Measurements from ENCODE around the gene LCNL1. TPM values are rescaled to one million over a fixed set of nuclear protein-coding genes. Genes with fewer than 3 reads are reported as not detected.

Gene LCNL1
- total RNA-seq, 4 donors from 2014 or later, result 0.28 to 0.83 TPM; not detected in 2

DNA sequence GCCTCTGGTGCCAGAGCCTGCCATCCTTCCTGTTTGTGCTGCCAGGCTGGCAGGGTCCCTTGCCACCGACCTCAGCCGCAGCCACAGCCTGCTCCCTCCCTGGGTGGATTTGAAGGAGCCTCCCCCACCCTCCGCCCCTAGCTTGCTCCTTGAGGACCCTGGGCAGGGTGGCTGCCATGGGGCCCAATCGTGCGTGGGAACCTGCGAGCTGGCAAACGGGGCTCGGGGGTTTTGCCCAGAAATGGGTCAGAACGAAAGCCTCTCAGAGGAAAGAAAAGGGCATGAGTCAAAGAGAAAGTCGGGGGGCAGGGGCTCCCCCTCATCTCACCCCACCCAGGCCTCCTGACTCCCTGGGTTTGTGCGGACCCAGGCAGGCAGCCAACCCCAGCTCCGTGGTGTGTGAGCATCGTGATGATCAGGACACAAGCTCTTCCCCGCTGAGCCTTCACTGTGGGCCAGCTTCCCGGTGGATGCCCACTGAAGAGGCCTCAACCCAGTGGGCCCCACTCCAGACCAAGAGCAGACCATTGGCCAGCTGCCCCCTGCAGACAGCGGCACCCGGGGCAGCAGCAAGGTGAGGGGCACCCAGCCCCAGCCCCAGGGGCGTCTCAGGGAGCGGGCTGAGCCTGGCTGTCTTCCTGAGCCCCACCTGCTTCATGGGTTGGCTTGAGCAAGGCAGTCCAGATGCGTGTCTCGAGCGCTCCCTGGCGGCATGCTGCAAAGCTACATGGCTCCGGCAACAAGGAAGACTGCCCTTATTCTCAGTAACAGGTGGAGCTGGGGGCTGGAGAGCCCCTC, 52.1 kb downstream of the LCNL1 start:
- Histone ChIP-seq H3K4me3 (peak overlapping the region in 2 of 4 donors; percentile 10 to 22), H3K27ac (peak overlapping the region in 3 of 4 donors; percentile 23 to 68 (median 25))

More for the DNA sequence above, 52.1 kb downstream of the LCNL1 start:
- no peak for TF ChIP-seq POLR2A (IDR thresholded peaks at IDR 0.05)
- TF ChIP-seq CTCF (IDR thresholded peaks at IDR 0.05), result peak; percentile 85 to 96 (median 92)
- H3K9me3 ChIP-seq, result no peaks in the 10 kb centered on the region
- peaks cover 0 to 7% (median 0%) of the 10 kb centered on the region in 3 donors for H3K36me3 ChIP-seq
- no peaks in the 10 kb centered on the region for H3K27me3 ChIP-seq
- DNase-seq, result peak; percentile 79 to 92 (median 90)
- H3K4me1 ChIP-seq, result peaks cover 10 to 40% (median 35%) of the 10 kb centered on the region in 4 donors

Other genes starting within 250 kb of the LCNL1 start
- gene LCN10, start 240.1 kb upstream of the LCNL1 start, total RNA-seq, result 10 to 100 TPM in 1 of 4 donors, 1 to 10 TPM in 3; 1.1 to 28.1 (median 4.4) TPM
- gene LCN6, start 234.5 kb upstream of the LCNL1 start, total RNA-seq, result 10 to 100 TPM in 1 of 4 donors, 1 to 10 TPM in 3; 4.7 to 17.3 (median 5.6) TPM
- gene LCN8, start 224.8 kb upstream of the LCNL1 start, total RNA-seq, result not detected
- 1 to 10 TPM in 2 of 4 donors, not detected in 2; 1.5 to 9.3 TPM for gene LCN15, start 218.5 kb upstream of the LCNL1 start, total RNA-seq
- 100 to 1,000 TPM in 3 of 4 donors, 10 to 100 TPM in 1; 52.0 to 240 (median 187) TPM for gene TMEM141, start 191.6 kb upstream of the LCNL1 start, total RNA-seq
- gene CCDC183, start 186.7 kb upstream of the LCNL1 start, total RNA-seq, result 10 to 100 TPM; 16.6 to 69.9 (median 46.0) TPM
- 100 to 1,000 TPM in 3 of 4 donors, 10 to 100 TPM in 1; 98.4 to 187 (median 134) TPM for gene RABL6, start 175.0 kb upstream of the LCNL1 start, total RNA-seq
- 10 to 100 TPM in 2 of 4 donors, 1 to 10 TPM in 2; 4.1 to 17.4 (median 9.2) TPM for gene AJM1, start 140.5 kb upstream of the LCNL1 start, total RNA-seq
- 100 to 1,000 TPM in 2 of 4 donors, 10 to 100 TPM in 2; 66.0 to 120 (median 96.5) TPM for gene PHPT1, start 133.6 kb upstream of the LCNL1 start, total RNA-seq
- gene MAMDC4, start 130.6 kb upstream of the LCNL1 start, total RNA-seq, result 10 to 100 TPM; 30.8 to 50.4 (median 41.4) TPM
- 100 to 1,000 TPM; 299 to 676 (median 475) TPM for gene EDF1, start 116.7 kb upstream of the LCNL1 start, total RNA-seq
- 10 to 100 TPM; 17.5 to 75.1 (median 22.2) TPM for gene TRAF2, start 96.5 kb upstream of the LCNL1 start, total RNA-seq
- gene FBXW5, start 38.3 kb upstream of the LCNL1 start, total RNA-seq, result 100 to 1,000 TPM; 247 to 470 (median 336) TPM
- 100 to 1,000 TPM in 1 of 4 donors, 10 to 100 TPM in 2, not detected in 1; 24.9 to 148 (median 66.2) TPM for gene C8G, start 37.8 kb upstream of the LCNL1 start, total RNA-seq
- gene LCN12, start 30.7 kb upstream of the LCNL1 start, total RNA-seq, result 1 to 10 TPM in 3 of 4 donors, not detected in 1; 1.8 to 8.7 (median 7.9) TPM
- 10 to 100 TPM in 2 of 4 donors, 1 to 10 TPM in 2; 1.2 to 21.5 (median 7.8) TPM for gene PTGDS, start 5.5 kb upstream of the LCNL1 start, total RNA-seq
- 10 to 100 TPM; 52.3 to 92.4 (median 63.0) TPM for gene PAXX, start 9.4 kb downstream of the LCNL1 start, total RNA-seq
- gene CLIC3, start 13.6 kb downstream of the LCNL1 start, total RNA-seq, result 1 to 10 TPM in 1 of 4 donors, not detected in 3; 3.3 TPM
- 10 to 100 TPM; 46.4 to 69.0 (median 49.0) TPM for gene ABCA2, start 45.2 kb downstream of the LCNL1 start, total RNA-seq
- not detected for gene FUT7, start 49.1 kb downstream of the LCNL1 start, total RNA-seq
- gene NPDC1, start 63.2 kb downstream of the LCNL1 start, total RNA-seq, result 100 to 1,000 TPM in 2 of 4 donors, 10 to 100 TPM in 2; 54.2 to 106 (median 83.8) TPM
- 10 to 100 TPM in 3 of 4 donors, 1 to 10 TPM in 1; 5.0 to 53.8 (median 28.9) TPM for gene ENTPD2, start 71.1 kb downstream of the LCNL1 start, total RNA-seq
- gene SAPCD2, start 87.6 kb downstream of the LCNL1 start, total RNA-seq, result 10 to 100 TPM in 1 of 4 donors, 1 to 10 TPM in 3; 5.6 to 12.4 (median 7.9) TPM
- gene UAP1L1, start 94.5 kb downstream of the LCNL1 start, total RNA-seq, result 10 to 100 TPM in 1 of 4 donors, 1 to 10 TPM in 3; 4.9 to 15.7 (median 6.6) TPM
- gene MAN1B1, start 104.0 kb downstream of the LCNL1 start, total RNA-seq, result 10 to 100 TPM; 42.7 to 74.7 (median 61.0) TPM
- 100 to 1,000 TPM in 1 of 4 donors, 10 to 100 TPM in 3; 44.7 to 177 (median 76.7) TPM for gene DPP7, start 131.7 kb downstream of the LCNL1 start, total RNA-seq
- gene GRIN1, start 156.2 kb downstream of the LCNL1 start, total RNA-seq, result not detected
- gene LRRC26, start 187.1 kb downstream of the LCNL1 start, total RNA-seq, result 10 to 100 TPM; 14.5 to 45.7 (median 34.1) TPM
- not detected for gene TMEM210, start 189.1 kb downstream of the LCNL1 start, total RNA-seq
- 100 to 1,000 TPM in 2 of 4 donors, 10 to 100 TPM in 2; 37.7 to 118 (median 78.7) TPM for gene ANAPC2, start 205.6 kb downstream of the LCNL1 start, total RNA-seq
- 10 to 100 TPM; 58.6 to 82.0 (median 71.6) TPM for gene SSNA1, start 205.7 kb downstream of the LCNL1 start, total RNA-seq
- 100 to 1,000 TPM in 3 of 4 donors, 10 to 100 TPM in 1; 28.1 to 167 (median 130) TPM for gene TPRN, start 217.7 kb downstream of the LCNL1 start, total RNA-seq
- gene TMEM203, start 222.7 kb downstream of the LCNL1 start, total RNA-seq, result 10 to 100 TPM; 11.6 to 33.5 (median 27.6) TPM
- gene NDOR1, start 222.7 kb downstream of the LCNL1 start, total RNA-seq, result 10 to 100 TPM; 16.3 to 39.2 (median 25.1) TPM
- 1 to 10 TPM in 2 of 4 donors, not detected in 2; 4.4 to 5.9 TPM for gene RNF208, start 239.2 kb downstream of the LCNL1 start, total RNA-seq
- gene CYSRT1, start 242.2 kb downstream of the LCNL1 start, total RNA-seq, result 1 to 10 TPM in 2 of 4 donors, not detected in 2; 1.3 to 1.9 TPM
- gene RNF224, start 244.5 kb downstream of the LCNL1 start, total RNA-seq, result not detected
- 10 to 100 TPM in 2 of 4 donors, 1 to 10 TPM in 1, not detected in 1; 4.0 to 14.8 (median 13.3) TPM for gene SLC34A3, start 247.9 kb downstream of the LCNL1 start, total RNA-seq

Measured in Peyer's patch (tissue), 4 donors.